Neural cell (in vitro differentiated cells): Measurements from ENCODE around the gene HES6.

ENCODE experiments used
- EP300 ChIP-seq: fragments of 450-650 bp; conservative IDR thresholded peaks from 2 replicates; pipeline ENCODE4 v1.6.1; 2014; ENCODE audit warnings: antibody characterized with exemption, mild to moderate bottlenecking, moderate library complexity; ENCODE audit not compliant: poor library complexity, severe bottlenecking
- EZH2 ChIP-seq: fragments of 200-600, 300-800 bp; shearing (Covaris generic), sonication (generic); IDR thresholded peaks from 2 replicates; pipeline ENCODE4 v1.6.1; 2014; ENCODE audit warnings: antibody characterized with exemption, low read length, borderline replicate concordance, mild to moderate bottlenecking; ENCODE audit not compliant: insufficient read depth, poor library complexity, severe bottlenecking
- MXI1 ChIP-seq: fragments of 450-650 bp; conservative IDR thresholded peaks from 2 replicates; pipeline ENCODE4 v1.6.1; 2014; ENCODE audit warnings: antibody characterized with exemption, mild to moderate bottlenecking; ENCODE audit not compliant: poor library complexity, severe bottlenecking
- POLR2AphosphoS5 ChIP-seq: IDR thresholded peaks from 2 replicates; pipeline ENCODE4 v1.6.1; 2012
- RAD21 ChIP-seq: fragments of 450-650 bp; conservative IDR thresholded peaks from 2 replicates; pipeline ENCODE4 v1.6.1; 2014; ENCODE audit warnings: antibody characterized with exemption, mild to moderate bottlenecking, moderate library complexity
- REST ChIP-seq: IDR thresholded peaks from 2 replicates; pipeline ENCODE4 v1.6.1; 2012; ENCODE audit warnings: borderline replicate concordance
- SMC3 ChIP-seq: fragments of 450-650 bp; conservative IDR thresholded peaks from 2 replicates; pipeline ENCODE4 v1.6.1; 2014; ENCODE audit warnings: antibody characterized with exemption, mild to moderate bottlenecking, moderate library complexity; ENCODE audit not compliant: poor library complexity
- TF ChIP-seq, protein P1 (sequence below): fragments of 450-650 bp; IDR thresholded peaks from 2 replicates; pipeline ENCODE4 v1.5.1; 2014; ENCODE audit warnings: antibody characterized with exemption, mild to moderate bottlenecking, moderate library complexity; ENCODE audit not compliant: poor library complexity, severe bottlenecking

- TF ChIP-seq, protein P1, sequence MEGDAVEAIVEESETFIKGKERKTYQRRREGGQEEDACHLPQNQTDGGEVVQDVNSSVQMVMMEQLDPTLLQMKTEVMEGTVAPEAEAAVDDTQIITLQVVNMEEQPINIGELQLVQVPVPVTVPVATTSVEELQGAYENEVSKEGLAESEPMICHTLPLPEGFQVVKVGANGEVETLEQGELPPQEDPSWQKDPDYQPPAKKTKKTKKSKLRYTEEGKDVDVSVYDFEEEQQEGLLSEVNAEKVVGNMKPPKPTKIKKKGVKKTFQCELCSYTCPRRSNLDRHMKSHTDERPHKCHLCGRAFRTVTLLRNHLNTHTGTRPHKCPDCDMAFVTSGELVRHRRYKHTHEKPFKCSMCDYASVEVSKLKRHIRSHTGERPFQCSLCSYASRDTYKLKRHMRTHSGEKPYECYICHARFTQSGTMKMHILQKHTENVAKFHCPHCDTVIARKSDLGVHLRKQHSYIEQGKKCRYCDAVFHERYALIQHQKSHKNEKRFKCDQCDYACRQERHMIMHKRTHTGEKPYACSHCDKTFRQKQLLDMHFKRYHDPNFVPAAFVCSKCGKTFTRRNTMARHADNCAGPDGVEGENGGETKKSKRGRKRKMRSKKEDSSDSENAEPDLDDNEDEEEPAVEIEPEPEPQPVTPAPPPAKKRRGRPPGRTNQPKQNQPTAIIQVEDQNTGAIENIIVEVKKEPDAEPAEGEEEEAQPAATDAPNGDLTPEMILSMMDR = no peak
- TF ChIP-seq EZH2 = no peak
- no peak for TF ChIP-seq REST
- no peak for TF ChIP-seq RAD21
- no peak for TF ChIP-seq EP300
- TF ChIP-seq POLR2AphosphoS5 = no peak
- TF ChIP-seq MXI1 = no peak
- no peak for TF ChIP-seq SMC3
These were observed 12.1 kb upstream of the HES6 start for GRCh38 chr2:238251986-238252385.
